HG02759 (cell line): Measurements from ENCODE around the gene HDGFL2.
"Not testable (repeated sequence)": the region's sequence is repeated elsewhere in the genome, so short reads cannot be mapped to it uniquely, and the experiment has no call there.

Experiments
- ATAC-seq: cut with Tn5 transposase; IDR thresholded peaks from one replicate; pipeline ENCODE4 v1.9.1; 2021; ENCODE audit warnings: mild to moderate bottlenecking, moderate library complexity; ENCODE audit not compliant: unreplicated experiment

HDGFL2 gene

DNA sequence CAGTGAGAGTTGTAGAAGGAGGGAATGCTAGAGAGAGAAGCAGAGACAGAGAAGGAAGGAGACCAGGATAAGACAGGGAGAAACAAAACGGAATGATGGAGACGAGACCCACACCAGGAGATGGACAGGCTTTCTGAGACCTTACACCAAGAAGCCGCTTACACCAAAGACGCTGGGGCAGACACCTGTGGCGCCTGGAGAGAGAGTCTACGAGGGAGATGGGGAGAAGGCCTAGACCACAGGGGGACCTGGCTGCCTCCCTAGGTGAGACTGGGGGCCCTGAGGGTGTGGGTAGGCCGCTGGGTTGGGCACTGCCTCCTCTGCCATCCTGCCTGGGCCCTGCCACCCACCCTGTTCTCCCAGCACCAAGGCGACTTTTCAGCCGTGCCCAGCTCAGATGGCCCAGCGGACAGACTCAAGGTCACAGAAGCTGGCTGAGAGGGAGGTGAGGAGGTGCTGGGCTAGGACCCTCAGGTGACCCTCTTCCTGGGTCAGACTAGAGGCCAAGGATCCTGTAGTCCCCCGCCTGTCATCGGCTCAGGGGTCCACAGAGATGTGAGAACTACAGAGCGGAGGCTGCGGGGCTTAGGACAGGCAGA lies 57.9 kb downstream of the HDGFL2 start:
- ATAC-seq, result no peak

DNA sequence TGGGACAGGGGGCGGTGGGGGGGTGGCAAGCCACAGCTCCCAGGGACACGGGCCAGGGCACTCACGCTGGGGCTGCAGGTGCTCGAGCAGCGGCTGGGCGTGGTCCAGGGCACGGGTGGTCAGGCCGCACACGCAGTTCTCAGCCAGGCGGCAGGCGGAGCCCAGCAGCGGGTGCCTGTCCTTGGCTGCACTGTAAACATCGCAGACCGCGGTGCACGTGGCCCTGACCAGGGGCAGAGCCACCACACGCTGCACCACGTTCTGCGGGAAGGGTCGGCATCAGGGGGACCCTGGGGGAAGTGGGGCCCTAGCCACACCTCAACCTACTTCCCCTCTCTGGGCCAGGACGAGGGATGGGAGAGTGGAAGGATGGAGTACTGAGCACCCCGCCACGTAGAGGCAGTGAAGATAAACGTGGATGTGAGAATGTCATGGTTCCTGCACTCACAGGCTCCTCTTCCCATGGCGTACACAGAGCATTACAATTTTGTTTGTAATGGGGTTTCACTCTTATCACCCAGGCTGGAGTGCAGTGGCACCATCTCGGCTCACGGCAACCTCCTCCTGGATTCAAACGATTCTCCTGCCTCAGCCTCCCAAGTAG lies 59.6 kb downstream of the HDGFL2 start:
- no peak for ATAC-seq

DNA sequence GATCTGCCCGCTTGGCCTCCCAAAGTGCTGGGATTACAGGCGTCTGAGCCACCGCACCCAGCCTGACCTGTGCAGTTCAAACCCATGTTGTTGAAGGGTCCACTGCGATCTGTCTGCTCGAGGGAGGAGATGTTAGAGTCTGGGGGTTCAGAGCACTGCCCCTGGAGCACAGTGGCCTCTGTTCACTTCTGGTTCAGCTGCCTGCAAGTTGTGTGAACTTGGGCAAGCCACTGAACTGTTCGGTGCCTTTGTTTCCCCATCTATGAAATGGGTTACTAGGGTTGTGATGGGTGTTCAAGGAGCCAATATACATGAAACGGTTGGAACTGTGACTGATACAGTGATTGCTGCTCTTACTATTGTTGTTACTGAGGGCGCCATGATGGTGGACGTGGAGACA lies 61.2 kb downstream of the HDGFL2 start:
- no peak for ATAC-seq

DNA sequence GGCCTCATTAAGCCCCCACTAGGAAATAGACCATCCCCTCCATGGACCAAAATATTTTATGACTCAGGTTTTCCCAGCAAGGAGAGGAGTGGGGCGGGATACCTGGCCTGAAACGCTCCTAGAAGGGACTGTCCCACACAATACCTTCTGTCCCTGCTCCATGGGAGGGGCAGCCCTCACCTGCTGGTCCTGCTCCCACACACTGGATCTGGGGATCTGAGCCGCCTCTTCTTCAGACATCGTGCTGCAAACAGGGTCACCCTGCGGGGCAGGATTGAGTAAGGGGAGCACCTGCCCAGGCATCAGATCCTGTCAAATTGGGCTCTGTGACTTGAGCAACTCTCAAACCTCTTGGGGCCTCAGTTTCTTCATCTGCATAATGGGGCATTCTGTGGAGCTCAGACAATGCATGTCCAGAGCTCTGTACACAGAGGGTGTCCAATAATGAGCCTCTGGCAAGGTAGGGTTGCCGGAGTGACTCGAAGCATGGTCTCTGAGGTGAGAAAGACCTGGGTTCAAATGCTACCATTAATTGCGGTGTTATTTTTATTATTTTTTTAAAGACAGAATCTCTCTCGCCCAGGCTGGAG lies 61.8 kb downstream of the HDGFL2 start:
- no peak for ATAC-seq

DNA sequence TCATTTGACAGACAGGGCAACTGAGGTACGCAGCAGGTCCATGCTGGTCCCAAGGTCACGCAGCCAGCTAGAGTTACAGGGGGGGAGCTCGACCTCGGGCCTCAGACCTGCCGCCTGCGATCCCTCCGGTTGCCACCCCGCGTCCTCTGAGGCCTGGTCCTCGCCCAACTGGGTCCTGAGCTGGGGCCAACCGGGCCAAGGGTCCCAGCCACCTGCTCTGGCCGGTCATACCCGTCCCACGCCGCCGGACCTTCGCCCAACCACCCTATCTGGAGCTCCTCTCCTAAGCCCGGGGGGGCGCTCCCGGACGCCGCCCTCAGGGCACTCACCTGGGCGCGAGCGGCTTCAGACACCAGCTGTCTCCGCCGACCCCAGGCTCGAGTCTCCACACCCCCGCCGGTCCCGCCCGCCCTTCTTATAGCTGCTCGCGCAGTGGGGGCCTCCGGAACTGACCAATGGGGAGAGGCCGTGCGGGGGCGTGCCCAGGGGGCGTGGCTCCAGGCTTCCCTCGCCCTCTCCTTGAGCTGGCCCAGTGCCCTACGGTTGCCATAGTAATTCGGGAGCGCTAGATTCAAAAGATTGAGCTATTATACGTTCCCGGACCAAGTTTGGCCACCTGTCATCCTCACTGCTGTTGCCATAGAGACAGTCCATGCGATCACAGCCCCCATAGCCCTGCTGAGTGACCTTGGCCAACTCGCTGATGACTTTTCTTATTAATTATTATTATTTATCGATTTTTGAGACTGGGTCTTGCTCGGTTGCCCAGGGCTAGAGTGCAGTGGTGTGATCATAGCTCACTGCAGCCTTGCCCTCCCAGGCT lies 63.0 kb downstream of the HDGFL2 start, which contains the start of gene PLIN5:
Gene PLIN5, minus strand, starts transcription at position 389 of the 823 bp plus-strand sequence. CDS start 1,150 bp downstream, outside the sequence.
- ATAC-seq, result no peak

DNA sequence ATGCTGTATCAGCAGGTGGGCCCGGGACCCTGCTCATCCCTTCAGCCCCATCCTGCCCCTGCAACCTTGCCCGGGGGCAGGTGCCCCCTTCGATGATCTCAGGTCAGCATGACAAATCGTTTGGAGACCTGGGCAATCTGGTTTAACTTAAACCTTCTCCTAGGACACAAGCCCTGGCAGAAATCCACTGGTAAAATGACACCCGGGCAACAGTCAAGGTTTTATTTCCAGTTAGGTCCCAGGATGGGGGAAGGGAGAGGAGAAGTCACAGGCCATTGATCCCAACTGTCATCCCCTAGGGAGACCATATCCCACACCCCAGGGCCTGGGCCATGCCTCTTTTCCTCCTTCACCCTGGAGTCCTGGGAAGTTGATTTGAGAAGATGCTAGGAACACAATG lies 64.7 kb downstream of the HDGFL2 start:
- no peak for ATAC-seq

DNA sequence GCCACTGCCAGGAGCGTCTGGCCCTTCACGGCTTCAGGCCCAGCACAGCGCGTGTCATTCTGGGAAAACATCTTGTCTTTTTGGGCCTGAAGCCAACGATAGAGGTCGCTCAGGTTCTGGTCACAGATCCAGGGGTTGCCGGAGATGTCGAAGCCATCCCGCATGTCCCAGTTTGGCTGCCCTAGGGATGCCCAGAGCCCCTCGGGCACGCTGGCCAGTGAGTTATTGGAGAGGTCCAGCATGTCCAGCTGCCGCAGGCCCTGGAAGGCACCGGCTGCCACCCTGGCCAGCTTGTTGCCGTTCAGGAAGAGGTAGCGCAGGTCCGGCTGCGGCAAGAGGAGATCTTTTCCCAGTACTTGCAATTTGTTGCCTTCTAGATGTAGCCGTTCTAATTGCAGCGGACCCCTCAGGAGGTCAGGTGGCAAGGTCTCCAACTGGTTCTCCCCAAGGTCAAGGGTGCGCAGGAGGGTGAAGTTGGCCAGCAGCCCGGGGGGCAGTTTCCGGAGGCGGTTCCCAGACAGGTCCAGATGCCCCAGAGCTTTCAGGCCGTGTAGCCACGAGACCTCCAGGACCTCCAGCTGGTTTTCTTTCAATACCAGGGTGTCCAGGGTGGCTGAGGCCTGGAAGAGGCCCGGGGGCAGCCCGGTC lies 66.0 kb downstream of the HDGFL2 start:
- ATAC-seq, result no peak

DNA sequence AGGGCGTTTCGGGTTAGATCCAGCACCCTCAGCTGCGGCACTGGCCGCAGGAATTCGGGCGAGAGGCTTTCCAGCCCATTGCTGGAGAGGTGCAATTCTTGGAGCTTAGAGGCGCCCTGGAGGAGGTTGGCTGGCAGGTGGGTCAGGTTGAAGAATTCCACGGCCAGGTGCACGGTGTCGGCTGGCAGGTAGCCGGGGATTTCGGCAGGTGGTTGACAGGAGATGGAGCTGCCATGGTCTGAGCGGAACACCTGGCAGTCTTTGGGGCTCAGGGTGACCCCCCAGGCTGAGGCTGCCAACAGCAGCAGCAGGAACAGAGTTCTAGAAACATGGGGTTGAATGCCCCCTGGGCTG lies 66.5 kb downstream of the HDGFL2 start:
- no peak for ATAC-seq

DNA sequence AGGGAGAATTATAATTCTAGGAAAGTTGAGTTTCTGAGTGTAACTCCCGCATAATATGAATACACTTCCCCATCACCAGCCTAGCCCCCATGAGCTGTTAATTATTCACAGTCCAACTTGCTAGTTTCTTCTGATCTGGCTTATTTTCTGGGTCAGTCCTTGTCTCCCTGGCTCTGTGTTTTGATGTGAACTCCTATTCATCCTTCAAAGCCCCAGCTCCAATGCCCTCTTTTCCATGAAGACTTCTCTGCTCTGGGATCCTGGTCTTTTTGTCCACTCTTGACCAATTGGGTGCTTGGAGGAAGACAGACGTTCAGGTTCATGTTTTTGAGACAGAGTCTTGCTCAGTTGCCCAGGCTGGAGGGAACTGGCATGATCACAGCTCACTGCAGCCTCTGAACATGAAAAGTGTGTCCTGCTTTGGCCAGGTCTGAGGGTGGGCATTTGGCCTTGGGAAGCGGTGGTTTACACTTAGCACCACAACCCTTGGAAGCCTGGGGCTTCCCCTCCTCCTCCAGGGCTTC lies 67.1 kb downstream of the HDGFL2 start:
- no peak for ATAC-seq

DNA sequence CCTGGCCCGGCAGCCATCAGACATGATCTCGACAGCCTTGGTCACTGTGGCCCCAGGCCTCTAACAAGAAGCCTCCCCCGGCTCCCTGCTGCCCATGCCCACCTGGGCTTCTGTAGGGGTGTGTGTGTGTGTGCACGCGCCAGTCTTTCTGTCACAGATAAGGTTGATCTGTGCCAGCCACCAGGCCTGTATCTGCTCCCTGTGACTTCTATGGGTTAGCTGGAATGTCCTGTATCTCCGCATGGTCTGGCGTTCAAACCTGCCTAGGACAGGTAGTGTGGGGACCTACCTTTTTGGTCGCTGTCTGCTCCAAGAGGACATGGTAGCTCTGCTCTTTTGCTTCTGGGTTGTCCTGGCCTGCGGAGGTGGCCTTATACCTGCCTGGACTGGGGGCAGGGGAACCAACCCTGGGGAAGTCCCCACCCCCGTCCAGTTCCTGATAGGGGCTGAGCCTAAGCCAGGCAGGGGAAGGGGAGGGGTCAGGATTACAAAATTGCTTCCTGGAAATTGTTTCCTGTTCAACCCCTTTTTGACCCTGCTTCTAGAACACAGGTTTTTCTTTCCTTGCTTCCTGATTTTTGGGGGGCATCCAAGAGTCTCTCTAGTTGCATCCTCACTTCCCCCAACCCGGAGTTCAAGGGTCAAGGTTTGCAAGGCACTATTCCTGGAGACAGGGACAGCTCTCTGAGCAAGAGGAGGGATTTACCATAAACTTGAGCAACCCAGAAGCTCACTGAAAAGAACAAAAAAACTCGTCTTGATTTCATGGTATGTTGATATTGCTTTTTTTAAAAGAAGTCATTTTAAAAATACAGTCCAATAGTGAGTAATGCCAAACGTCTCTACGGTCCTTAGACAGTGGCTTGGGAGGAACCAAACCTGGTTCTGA lies 67.8 kb downstream of the HDGFL2 start, which contains the start of gene LRG1:
Gene LRG1, minus strand, starts transcription at position 344 of the 889 bp plus-strand sequence. Its CDS starts 23 bp downstream, at position 321.
- no peak for ATAC-seq

DNA sequence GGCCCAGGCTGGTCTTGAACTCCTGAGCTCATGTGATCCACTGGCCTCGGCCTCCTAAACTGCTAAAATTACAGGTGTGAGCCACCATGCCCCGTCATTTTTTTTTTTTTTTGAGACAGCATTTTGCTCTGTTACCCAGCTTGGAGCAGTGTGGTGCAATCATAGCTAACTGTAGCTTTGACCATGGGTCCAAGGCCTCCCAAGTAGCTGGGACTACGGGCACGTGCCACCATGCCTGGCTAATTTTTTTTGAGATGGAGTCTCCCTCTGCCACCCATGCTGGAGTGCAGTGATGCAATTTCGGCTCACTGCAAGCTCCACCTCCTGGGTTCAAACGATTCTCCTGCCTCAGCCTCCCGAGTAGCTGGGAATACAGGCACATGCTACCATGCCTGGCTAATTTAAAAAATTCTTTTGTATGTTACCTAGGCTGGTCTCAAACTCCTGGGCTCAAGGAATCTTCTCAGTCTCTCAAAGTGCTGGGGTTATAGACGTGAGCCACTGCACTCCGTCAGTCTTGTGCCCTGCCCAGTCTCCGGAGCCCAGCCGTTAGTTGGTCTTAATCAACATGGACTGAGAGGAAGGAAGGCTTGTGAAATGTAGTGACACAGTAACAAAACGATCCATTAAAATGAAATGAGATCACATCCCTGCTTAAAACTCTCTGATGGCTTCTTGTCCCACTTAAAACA lies 69.2 kb downstream of the HDGFL2 start:
- no peak for ATAC-seq

DNA sequence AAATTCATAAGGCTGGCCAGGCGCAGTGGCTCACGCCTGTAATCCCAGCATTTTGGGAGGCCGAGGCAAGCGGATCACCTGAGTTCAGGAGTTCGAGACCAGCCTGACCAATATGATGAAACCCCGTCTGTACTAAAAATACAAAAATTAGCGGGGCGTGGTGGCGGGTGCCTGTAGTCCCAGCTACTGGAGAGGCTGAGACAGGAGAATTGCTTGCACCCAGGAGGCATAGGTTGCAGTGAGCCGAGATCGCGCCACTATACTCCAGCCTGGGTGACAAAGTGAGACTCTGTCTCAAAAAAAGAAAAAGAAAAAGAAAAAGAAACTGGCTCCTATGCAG lies 69.7 kb downstream of the HDGFL2 start:
- ATAC-seq, result not testable (repeated sequence)

DNA sequence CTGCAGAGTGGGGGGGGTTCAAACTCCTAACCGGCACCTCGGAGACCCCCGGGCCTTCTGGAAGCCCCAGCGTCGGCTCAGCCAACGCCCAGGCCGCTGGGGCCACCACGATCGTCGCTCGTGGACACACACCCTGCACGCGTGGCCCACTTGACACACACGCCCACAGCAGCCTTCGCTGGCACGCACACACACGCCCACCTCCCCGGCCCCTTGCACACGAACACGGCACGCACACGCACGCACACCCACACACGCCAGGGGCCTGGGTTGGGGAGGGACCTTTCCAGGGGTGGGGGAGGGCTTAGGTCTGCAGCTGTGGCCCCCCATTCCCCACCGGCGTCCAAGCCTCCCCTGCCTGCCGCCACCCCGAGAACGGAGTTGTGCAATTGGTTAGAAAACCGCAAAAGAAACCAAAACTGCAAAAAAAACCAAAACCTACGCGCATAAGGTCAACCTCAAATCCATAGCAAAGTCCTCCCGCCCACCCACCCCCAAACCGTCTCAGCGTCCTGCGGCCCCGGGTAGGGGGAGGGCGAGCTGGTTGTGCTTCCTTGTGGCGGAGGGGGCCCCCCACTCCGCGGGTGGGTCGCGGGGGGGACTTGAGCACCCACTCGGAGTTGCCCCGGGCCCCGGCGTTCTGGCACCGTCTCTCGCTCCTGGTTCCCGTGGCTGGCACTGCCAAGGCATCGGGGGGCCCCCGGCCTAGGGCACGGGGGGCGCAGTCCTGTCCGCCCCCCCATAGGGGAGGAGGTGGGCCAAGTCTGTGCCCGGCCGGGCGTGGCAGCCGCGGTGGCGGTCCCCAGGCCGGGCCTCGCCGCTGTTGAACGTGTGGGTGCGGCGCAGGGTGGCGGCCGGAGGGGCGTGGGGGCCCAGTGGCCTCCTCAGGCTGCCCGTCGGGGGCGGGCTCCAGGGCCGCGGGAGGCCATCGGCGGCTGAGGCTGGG lies 71.1 kb downstream of the HDGFL2 start:
- ATAC-seq, result no peak

DNA sequence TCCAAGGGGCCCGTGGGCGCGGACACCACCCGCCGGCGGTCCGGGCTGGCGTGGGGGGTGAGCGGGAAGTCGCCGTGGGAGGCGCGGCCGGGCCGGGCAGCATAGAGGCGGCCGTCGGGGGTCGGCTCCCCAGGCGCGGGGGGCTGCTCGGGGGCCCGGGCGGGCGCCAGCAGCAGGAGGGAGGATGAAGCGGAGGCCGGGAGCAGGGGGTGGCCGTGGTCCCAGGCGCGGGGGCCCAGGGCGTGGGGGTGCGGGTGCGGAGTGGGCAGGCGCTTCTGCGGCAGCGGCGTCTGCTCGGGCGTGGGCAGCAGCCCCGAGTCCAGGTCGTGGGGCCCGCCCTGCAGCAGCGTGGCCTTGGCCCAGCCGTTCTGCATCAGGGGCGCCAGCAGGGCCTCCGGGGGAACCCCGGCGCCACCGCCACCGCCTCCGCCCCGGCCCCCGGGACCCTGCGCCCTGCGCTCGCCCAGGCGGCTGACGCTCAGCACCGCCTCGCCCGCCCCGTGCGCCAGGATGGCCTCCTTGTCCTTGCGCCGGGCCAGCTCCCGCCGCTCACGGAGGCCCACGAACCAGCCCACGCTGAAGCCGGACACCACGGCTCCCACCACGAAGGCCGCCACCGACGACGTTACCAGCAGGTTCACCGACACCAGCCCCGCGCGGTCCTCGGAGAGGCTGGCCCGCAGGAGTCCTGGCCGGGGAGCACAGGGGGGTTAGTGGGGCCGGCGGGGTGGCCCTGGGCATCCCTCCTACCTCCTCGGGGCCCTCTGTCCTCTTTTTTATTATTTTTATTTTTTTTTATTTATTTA lies 71.9 kb downstream of the HDGFL2 start:
- ATAC-seq, result no peak

DNA sequence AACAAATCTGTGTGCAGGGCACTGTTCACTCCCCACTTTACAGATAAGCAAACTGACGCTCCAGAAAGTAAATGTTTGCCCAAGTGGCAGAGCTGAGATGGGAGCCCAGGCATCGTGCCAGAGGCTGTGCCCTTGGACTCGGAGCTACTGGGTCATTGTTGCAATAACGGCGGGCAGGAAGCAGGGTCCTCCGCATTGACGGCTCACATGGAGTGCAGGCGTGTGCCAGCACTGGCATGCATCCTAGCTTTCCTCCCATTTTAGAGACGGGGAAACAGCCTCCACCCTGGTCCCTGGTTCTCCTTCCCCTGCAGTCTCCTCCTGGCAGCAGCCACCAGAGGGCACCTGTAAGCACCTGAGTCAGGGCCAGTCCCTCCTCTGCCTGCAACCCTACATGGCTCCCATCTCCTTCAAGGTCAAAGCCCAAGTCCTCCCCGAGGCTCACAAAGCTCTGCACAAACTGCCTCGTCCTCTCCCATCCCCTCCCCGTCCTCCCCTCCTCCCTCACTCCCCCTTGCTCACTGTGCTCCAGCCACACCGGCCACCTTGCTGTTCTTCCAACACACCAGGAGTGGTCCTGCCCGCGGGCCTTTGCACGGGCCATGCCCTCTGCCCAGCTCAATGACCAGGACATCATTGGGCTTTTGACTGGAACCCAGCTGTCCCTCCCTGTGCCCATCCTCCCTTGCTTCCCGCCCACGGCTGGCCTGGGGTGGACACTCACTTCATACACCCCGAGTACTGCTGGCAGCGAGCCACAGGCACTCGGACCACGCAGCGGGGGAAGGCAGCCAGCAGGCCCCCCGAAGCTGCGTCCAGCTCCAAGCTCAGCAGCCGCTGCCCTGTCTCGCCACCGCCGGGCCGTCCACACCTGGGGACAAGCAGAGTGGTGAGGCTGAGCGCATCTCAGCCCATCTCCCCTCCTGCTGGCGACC lies 75.5 kb downstream of the HDGFL2 start:
- no peak for ATAC-seq

DNA sequence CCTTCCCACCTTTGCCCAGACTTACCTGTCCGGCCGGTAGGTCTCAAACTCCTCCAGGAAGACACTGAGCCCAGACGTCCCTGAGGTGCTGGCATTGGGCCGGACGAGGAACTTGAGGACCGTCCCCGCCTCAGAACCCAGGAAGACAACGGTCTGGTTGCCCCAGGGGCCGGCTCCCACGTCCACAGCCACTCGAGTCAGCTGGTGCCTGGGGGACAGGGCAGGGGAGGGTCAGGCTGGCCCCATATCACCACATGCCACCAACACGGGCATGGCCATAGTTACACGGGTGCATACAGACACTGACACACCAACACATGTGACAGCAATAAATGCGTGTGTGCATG lies 76.1 kb downstream of the HDGFL2 start:
- ATAC-seq, result no peak

DNA sequence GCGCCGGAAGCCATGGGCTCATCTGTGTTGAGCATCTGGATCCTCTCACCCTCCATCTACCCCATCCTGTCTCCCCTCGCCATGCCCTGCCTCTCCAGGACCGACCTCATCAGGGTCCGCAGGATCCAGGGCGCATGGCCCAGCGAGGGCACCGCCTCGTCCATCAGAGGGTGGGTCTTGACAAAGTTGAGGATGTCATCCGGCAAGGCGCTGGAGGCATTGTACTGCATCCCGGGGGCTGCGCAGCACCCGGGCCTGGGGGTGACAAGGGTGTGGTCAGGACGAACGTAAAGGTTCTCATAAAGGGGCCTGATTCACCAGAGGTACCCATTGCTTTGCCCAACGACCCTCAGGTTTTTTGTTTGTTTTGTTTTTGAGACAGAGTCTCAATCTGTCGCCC lies 77.9 kb downstream of the HDGFL2 start:
- no peak for ATAC-seq
